ENCODE measurements around the gene KRTAP5-3. TPM values are rescaled to one million over a fixed set of nuclear protein-coding genes. Genes with fewer than 3 reads are reported as not detected.
"Not testable (repeated sequence)": the region's sequence is repeated elsewhere in the genome, so short reads cannot be mapped to it uniquely, and the experiment has no call there.

KRTAP5-3 gene
- total RNA-seq, 6 experiments from 2014 or later = not detected

DNA sequence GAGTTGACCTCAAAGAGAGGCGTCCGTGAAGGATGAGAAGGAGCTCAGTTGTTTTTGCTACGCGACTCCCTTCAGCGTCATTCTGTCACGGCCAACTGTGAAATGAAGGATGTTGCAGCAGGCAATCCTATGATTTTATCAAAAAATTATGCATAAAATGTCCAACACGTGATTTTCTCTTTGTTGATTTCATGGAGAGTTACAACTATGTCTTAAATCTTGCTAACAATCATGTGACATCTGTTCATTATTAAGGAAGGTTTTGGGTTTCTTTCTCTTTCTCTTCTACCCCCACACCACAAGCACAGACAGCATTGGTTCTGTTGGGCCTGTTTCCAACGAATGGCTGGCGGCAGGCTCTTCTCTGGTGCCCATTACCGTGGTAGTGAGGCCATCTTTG is 10.0 kb upstream of the KRTAP5-3 start:
- WGBS (ENCODE audit: insufficient coverage, low coverage, low lambda C conversion rate, missing lambda C conversion rate) = 60% methylated on average over 8 of the region's 10 CpGs
- Histone ChIP-seq H3K36me3 (no peaks in the 10 kb centered on the region), H3K27ac (no peak overlapping the region), H3K4me1 (no peaks in the 10 kb centered on the region), H3K27me3 (no peaks in the 10 kb centered on the region), H3K9me3 (no peaks in the 10 kb centered on the region), H3K4me3 (no peak overlapping the region)
- DNase-seq (no peak), ATAC-seq (no peak)
- TF ChIP-seq POLR2A (IDR thresholded peaks at IDR 0.05) = no peak
- TF ChIP-seq, protein P1, sequence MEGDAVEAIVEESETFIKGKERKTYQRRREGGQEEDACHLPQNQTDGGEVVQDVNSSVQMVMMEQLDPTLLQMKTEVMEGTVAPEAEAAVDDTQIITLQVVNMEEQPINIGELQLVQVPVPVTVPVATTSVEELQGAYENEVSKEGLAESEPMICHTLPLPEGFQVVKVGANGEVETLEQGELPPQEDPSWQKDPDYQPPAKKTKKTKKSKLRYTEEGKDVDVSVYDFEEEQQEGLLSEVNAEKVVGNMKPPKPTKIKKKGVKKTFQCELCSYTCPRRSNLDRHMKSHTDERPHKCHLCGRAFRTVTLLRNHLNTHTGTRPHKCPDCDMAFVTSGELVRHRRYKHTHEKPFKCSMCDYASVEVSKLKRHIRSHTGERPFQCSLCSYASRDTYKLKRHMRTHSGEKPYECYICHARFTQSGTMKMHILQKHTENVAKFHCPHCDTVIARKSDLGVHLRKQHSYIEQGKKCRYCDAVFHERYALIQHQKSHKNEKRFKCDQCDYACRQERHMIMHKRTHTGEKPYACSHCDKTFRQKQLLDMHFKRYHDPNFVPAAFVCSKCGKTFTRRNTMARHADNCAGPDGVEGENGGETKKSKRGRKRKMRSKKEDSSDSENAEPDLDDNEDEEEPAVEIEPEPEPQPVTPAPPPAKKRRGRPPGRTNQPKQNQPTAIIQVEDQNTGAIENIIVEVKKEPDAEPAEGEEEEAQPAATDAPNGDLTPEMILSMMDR (IDR thresholded peaks at IDR 0.05) = no peak
- intact Hi-C loops (cut with DNase I) = no loop called here

DNA sequence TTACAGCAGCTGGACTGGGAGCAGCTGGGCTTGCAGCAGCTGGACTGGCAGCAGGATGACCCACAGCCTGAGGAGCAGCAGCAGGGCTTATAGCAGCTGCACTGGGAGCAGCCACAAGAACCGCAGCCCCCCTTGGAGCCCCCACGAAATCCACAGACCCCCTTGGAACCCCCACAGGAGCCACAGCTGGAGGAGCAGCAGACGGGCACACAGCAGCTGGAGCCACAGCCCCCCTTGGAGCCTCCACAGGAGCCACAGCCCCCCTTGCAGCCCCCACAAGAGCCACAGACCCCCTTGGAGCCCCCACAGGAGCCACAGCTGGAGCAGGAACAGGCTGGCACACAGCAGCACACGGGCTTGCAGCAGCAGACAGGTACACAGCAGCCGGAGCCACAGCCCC is 362 bp downstream of the KRTAP5-3 start:
- H3K36me3 ChIP-seq; H3K27ac ChIP-seq; intact Hi-C loops (cut with DNase I); DNase-seq; H3K4me3 ChIP-seq; H3K27me3 ChIP-seq; H3K4me1 ChIP-seq; ATAC-seq; H3K9me3 ChIP-seq: not testable (repeated sequence)
- WGBS (ENCODE audit: insufficient coverage, low coverage, low lambda C conversion rate, missing lambda C conversion rate) = no CpG with 5 or more reads among the region's 5 CpGs

DNA sequence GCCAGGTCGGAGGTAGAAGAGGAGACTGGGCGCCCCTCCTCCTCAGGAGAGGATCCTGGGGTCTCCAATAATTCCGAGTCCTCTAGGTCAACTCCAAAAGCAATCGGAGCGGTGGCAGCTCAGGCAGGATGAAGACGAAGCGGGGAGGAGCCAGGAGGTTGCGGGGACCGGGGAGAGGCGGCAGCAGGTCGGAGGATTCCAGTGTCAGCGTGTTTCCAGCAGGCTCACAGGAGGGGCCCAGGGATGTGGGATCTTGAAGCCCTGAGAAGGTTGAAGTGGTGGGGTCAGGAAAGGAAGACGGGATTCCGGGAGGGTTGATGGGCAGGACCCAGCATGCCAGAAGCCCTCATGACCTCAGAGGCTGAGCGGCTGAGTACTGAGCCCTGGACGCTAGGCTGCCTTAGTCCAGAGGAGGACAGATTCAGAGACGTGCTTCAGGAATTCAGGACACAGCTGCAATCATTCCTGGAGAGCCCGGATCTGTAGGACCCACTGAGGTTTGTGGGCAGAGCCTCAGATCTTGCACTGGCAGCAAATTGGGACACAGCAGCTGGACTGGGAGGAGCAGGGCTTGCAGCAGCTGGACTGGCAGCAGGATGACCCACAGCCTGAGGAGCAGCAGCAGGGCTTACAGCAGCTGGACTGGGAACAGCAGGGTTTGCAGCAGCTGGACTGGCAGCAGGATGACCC is 962 bp downstream of the KRTAP5-3 start:
- H3K4me3 ChIP-seq; H3K27ac ChIP-seq; H3K27me3 ChIP-seq; intact Hi-C loops (cut with DNase I); H3K4me1 ChIP-seq; H3K9me3 ChIP-seq; DNase-seq; H3K36me3 ChIP-seq; ATAC-seq: not testable (repeated sequence)
- WGBS (ENCODE audit: insufficient coverage, low coverage, low lambda C conversion rate, missing lambda C conversion rate) = 43% methylated on average over 15 of the region's 18 CpGs

DNA sequence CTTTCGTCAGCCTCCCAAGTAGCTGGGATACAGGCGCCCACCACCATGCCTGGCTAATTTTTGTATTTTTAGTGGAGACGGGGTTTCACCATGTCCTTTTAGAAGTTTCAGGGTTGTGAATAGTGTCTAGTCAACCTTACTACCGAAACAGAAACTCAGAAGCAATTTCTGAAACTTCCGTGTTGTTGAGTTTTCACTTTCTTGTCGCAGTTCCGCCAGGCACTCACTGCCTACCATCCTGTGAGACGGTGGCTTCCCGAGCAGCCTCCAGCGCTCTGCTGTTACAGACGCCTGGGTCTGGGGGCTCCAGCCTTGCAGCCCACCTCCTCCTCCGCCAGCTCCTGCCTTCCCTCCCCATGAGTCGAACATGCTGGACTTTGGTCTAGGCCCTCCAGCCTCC is 2.3 kb downstream of the KRTAP5-3 start:
- 76% methylated on average over 10 of the region's 13 CpGs for WGBS (ENCODE audit: insufficient coverage, low coverage, low lambda C conversion rate, missing lambda C conversion rate)
- H3K4me3 ChIP-seq; ATAC-seq; H3K9me3 ChIP-seq; H3K27ac ChIP-seq; intact Hi-C loops (cut with DNase I); DNase-seq; H3K36me3 ChIP-seq; H3K27me3 ChIP-seq; H3K4me1 ChIP-seq: not testable (repeated sequence)

DNA sequence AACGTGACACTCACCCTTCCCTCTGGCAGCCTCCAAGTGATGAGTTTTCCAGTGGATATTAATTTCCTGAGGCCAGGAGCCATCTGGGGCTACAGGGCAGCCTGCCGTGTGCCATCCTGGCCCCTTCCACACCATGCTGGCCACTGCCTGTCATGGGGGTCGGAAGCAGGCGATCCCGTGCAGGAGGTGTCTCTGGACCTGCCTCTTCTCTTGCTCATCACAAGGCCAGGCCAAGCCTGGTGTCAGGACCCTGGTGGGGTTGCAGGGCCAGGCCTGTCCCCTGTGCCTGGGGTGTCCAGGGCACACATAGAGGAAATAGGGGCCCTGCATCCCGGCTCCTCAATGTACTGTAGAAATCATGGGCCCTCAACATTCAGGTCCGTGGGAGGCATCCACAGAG is 3.6 kb downstream of the KRTAP5-3 start:
- TF ChIP-seq, protein P1 (IDR thresholded peaks at IDR 0.05) = no peak
- TF ChIP-seq POLR2A (IDR thresholded peaks at IDR 0.05) = no peak
- no peaks in the 10 kb centered on the region for H3K36me3 ChIP-seq
- H3K27ac ChIP-seq = no peak overlapping the region
- intact Hi-C loops (cut with DNase I) = no loop called here
- no peaks in the 10 kb centered on the region for H3K4me1 ChIP-seq
- no peak overlapping the region for H3K4me3 ChIP-seq
- no CpG with 5 or more reads among the region's 7 CpGs for WGBS (ENCODE audit: insufficient coverage, low coverage, low lambda C conversion rate, missing lambda C conversion rate)
- H3K27me3 ChIP-seq = no peaks in the 10 kb centered on the region
- ATAC-seq = peak in 1 of 4 donors; percentile 26
- no peak for DNase-seq
- no peaks in the 10 kb centered on the region for H3K9me3 ChIP-seq

DNA sequence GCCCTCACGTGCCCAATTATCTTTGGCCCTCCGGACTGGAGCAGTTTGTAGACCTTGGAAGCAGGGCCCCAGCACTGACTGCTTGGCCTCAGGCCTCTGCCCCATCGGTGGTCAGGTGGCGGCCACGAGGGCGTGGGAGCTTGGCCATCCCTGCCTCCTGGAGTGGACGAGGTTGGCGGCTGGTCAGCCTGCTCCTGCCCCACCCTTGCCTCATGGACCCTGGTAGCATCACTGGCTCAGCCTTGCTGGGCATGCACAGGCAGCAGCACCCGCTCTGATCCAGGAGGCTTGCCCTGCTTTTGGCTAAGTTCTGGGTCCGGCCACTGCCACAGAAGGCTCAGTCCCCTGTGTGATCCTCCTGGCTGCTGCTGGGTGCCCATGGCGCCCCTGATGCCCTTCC is 4.1 kb downstream of the KRTAP5-3 start:
- Histone ChIP-seq H3K4me3 (no peak overlapping the region), H3K4me1 (no peaks in the 10 kb centered on the region), H3K27me3 (no peaks in the 10 kb centered on the region), H3K9me3 (no peaks in the 10 kb centered on the region), H3K27ac (no peak overlapping the region), H3K36me3 (no peaks in the 10 kb centered on the region)
- no peak for TF ChIP-seq POLR2A (IDR thresholded peaks at IDR 0.05)
- TF ChIP-seq, protein P1 (IDR thresholded peaks at IDR 0.05) = no peak
- 85% methylated on average over 2 of the region's 11 CpGs for WGBS (ENCODE audit: insufficient coverage, low coverage, low lambda C conversion rate, missing lambda C conversion rate)
- DNase-seq = no peak
- intact Hi-C loops (cut with DNase I) = no loop called here
- ATAC-seq = peak in 1 of 4 donors; percentile 35
